Measurements from ENCODE around the gene RANBP3. TPM values are rescaled to one million over a fixed set of nuclear protein-coding genes. Genes with fewer than 3 reads are reported as not detected.
A peak's percentile ranks its signal among the peaks of the same experiment; 100 is the strongest.

RANBP3 gene
- total and polyA plus RNA-seq, 2 of the 8 experiments (the other 6 are each of a cell fraction or from before 2014, with no cell fraction given): 95.4 to 122 TPM

DNA sequence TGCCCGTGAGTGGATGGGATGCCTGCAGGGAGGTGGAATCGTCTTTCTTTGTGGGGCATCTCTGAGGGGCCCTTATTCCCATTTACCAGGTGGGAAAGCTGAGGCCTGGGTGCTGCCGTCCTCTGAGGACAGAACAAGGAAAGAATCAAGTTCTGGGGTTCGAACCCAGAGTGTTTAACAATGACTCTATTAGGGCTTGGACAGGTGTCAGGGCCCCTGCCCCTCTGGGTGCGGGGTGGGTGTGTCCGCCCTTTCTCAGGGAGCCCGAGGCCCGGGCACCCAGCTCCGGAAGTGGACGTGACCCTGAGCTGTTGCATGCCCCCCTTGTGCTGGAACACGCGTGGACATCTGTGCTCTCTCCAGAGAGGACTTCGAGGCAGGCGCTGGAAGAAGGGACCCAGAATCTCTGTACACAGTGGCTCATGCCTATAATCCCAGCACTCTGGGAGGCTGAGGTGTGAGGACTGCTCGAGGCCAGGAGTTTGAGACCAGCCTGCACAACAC is 85.1 kb downstream of the RANBP3 start:
- H3K23ac ChIP-seq (ENCODE audit: insufficient read length): no peak overlapping the region
- H3K23me2 ChIP-seq (ENCODE audit: low read depth, low read length): no peaks in the 10 kb centered on the region
- no peak overlapping the region for H4K5ac ChIP-seq (ENCODE audit: insufficient read length, low read depth, low read length)
- no peak overlapping the region for H3K4ac ChIP-seq (replicated peaks; ENCODE audit: insufficient read length, low read depth, low read length)
- no peak for DNase-seq (ENCODE audit: low read depth in 1 of 2, low spot score in 2 of 2)
- no peak overlapping the region for H3K4me2 ChIP-seq (ENCODE audit: insufficient read depth in 1 of 2, low read depth in 2 of 2, low read length in 2 of 2)
- H3K9me3 ChIP-seq (ENCODE audit: insufficient read depth in 2 of 2, low read depth in 1 of 2, low read length in 1 of 2): no peaks in the 10 kb centered on the region
- peaks cover 5 to 11% of the 10 kb centered on the region in 2 experiments for H4K20me1 ChIP-seq (replicated peaks in 1 of 2; ENCODE audit: control insufficient read depth in 1 of 2, insufficient read depth in 2 of 2, low read length in 2 of 2)
- H3K56ac ChIP-seq (replicated peaks; ENCODE audit: insufficient read length, low read depth, low read length): no peak overlapping the region
- H3K27me3 ChIP-seq (replicated peaks in 1 of 4; ENCODE audit: control insufficient read depth in 3 of 4, extremely low read depth in 1 of 4, insufficient read depth in 3 of 4, low read length in 3 of 4): peaks cover 0 to 1% (median 0%) of the 10 kb centered on the region in 4 experiments; a peak in 3 of 7 replicates
- ChIA-PET POLR2A (ENCODE audit: partially characterized antibody) (interaction anchor here (0.5 to 5.3 kb wide), 12 partner anchors 10 to 202 kb away, joined by 3 to 49 read pairs (median 4); partner anchors contain the start of genes NDUFA11, NRTN and VMAC), CTCF (ENCODE audit: partially characterized antibody) (interaction anchor here (1.1 to 3.5 kb wide), 11 partner anchors 9 to 99 kb away, joined by 4 to 31 read pairs (median 6); partner anchors contain the start of genes FUT6, NDUFA11 and NRTN)
- peak overlapping the region; percentile 78; the same call in 1 of the 2 replicates for H4K8ac ChIP-seq (ENCODE audit: extremely low read depth, insufficient read depth, low read length)
- 0 out of 2 replicates have a peak, but pooled peaks cover 2% of the 10 kb centered on the region for H3K79me1 ChIP-seq (ENCODE audit: low read depth, low read length)
- no peak overlapping the region for H2BK120ac ChIP-seq (replicated peaks; ENCODE audit: low read depth, low read length)
- 86% methylated on average over 11 of the region's 15 CpGs; no CpG with 5 or more reads in 1 of the 2 experiments for WGBS, 2 experiments (ENCODE audit: extremely low coverage in 1 of 2, insufficient coverage in 1 of 2, insufficient read length in 1 of 2, insufficient replicate concordance in 2 of 2, low coverage in 1 of 2, low lambda C conversion rate in 2 of 2, missing lambda C conversion rate in 1 of 2)
- no peak overlapping the region for H2BK20ac ChIP-seq (ENCODE audit: low read length)
- no peak for FAIRE-seq
- H3K9ac ChIP-seq (replicated peaks in 1 of 4; ENCODE audit: extremely low read depth in 1 of 4, low read depth in 3 of 4, low read length in 3 of 4): no peak overlapping the region
- peaks cover 0 to 11% (median 4%) of the 10 kb centered on the region in 4 experiments; a peak in 5 of 7 replicates for H3K4me1 ChIP-seq (replicated peaks in 1 of 4; ENCODE audit: control insufficient read depth in 3 of 4, insufficient read depth in 4 of 4, low read length in 3 of 4)
- TF ChIP-seq SP4 (IDR thresholded peaks at IDR 0.05; ENCODE audit: low read length) (no peak), EP300 (IDR thresholded peaks at IDR 0.05; ENCODE audit: borderline replicate concordance in 1 of 2, low read depth in 2 of 2, low read length in 2 of 2) (no peak), E2F6 (IDR thresholded peaks at IDR 0.05) (no peak), TAF1 (IDR thresholded peaks at IDR 0.05; ENCODE audit: low read depth, low read length) (no peak), BACH1 (IDR thresholded peaks at IDR 0.05; ENCODE audit: low read length) (no peak), YY1 (IDR thresholded peaks at IDR 0.05; ENCODE audit: low read depth, low read length) (no peak), POLR2A (IDR thresholded peaks at IDR 0.05; ENCODE audit: control extremely low read depth in 1 of 2, low read depth in 2 of 2, low read length in 2 of 2) (peak in 1 of 2 experiments; percentile 33; a peak in 2 of 3 replicates), TAF7 (optimal IDR thresholded peaks at IDR 0.05; ENCODE audit: borderline replicate concordance, low read depth, low read length) (no peak), KDM1A (IDR thresholded peaks at IDR 0.05; ENCODE audit: borderline replicate concordance, low read length) (0 out of 2 replicates have a peak, but pooled peaks have one; percentile 29), SAP30 (IDR thresholded peaks at IDR 0.05; ENCODE audit: insufficient read depth, insufficient replicate concordance, low read length) (no peak), SIX5 (IDR thresholded peaks at IDR 0.05; ENCODE audit: low read depth, low read length) (no peak), HDAC6 (IDR thresholded peaks at IDR 0.05; ENCODE audit: low read depth, low read length) (no peak), MAFK (IDR thresholded peaks at IDR 0.05; ENCODE audit: low read depth, low read length) (no peak)
- no peak overlapping the region for H3K18ac ChIP-seq (ENCODE audit: extremely low read depth, low read length)
- H2BK12ac ChIP-seq (ENCODE audit: low read depth, low read length): no peak overlapping the region
- H2AK5ac ChIP-seq (ENCODE audit: low read depth, low read length): no peak overlapping the region
- H3K27ac ChIP-seq (ENCODE audit: low read depth, low read length): no peak overlapping the region
- no peak overlapping the region for H3K4me3 ChIP-seq (ENCODE audit: extremely low read depth in 1 of 4, insufficient read depth in 2 of 4, low read depth in 3 of 4, low read length in 4 of 4)
- no peaks in the 10 kb centered on the region for H3K79me2 ChIP-seq (ENCODE audit: control insufficient read depth in 1 of 2, insufficient read depth in 2 of 2, low read length in 2 of 2)
- H2BK5ac ChIP-seq (ENCODE audit: low read depth, low read length): no peak overlapping the region
- no peak overlapping the region for H3K14ac ChIP-seq (ENCODE audit: insufficient read length)
- H3K36me3 ChIP-seq (ENCODE audit: control insufficient read depth in 2 of 4, insufficient read depth in 4 of 4, low read length in 3 of 4): peaks cover 0 to 16% (median 8%) of the 10 kb centered on the region in 4 experiments; a peak in 5 of 8 replicates
- H2BK15ac ChIP-seq (ENCODE audit: low read length): no peak overlapping the region
- no peak overlapping the region for H4K91ac ChIP-seq (replicated peaks; ENCODE audit: insufficient read length, low read length)
- H2AFZ ChIP-seq (ENCODE audit: low read length): no peak overlapping the region

Measured in H1 (cell line).